ENCODE data around the gene DGCR2.
"Not testable (repeated sequence)": the region's sequence is repeated elsewhere in the genome, so short reads cannot be mapped to it uniquely, and the experiment has no call there.

Gene DGCR2

GRCh38 chr22:19060356-19061009 is 61.7 kb downstream of the DGCR2 start:
- no peak for DNase-seq (ENCODE audit: low read depth)

DNA sequence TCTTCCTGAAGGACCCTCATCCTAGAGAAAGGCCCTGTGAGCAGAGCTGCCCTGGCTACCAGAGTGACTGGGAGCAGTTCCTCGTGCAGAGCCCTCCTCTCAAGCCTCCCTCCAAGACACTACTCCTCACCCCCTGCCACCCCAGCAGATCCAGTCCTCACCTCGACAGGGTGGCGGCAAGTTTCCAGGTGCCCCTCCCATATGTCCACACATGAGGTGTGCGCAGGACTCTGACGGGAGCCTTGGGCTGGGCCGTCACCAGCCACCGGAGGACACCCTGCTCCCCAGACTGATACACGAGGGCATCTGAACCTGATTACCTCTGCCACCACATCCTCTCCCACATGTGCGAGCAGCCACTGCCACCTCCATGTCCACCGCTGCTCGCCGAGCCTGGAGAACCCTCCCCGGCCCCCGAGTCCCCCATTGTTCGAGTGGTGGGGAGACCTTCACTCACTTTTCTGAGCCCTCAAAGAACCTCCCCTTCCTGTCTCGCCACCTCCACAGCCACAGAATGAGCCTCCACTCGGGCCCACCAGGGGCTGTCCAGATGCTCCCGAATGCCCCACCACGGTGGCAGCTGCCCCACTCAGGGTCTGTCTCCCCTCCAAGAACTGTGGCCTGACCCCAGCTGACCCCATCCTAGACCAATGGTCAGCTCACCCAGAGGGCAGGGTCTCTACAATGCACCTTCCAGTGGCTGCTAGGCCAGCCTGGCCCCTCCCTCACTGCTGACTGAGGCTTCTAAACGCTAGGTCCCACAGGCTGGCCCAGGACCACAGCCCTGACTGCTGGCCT is 62.5 kb downstream of the DGCR2 start:
- no peak for DNase-seq (ENCODE audit: low read depth)

DNA sequence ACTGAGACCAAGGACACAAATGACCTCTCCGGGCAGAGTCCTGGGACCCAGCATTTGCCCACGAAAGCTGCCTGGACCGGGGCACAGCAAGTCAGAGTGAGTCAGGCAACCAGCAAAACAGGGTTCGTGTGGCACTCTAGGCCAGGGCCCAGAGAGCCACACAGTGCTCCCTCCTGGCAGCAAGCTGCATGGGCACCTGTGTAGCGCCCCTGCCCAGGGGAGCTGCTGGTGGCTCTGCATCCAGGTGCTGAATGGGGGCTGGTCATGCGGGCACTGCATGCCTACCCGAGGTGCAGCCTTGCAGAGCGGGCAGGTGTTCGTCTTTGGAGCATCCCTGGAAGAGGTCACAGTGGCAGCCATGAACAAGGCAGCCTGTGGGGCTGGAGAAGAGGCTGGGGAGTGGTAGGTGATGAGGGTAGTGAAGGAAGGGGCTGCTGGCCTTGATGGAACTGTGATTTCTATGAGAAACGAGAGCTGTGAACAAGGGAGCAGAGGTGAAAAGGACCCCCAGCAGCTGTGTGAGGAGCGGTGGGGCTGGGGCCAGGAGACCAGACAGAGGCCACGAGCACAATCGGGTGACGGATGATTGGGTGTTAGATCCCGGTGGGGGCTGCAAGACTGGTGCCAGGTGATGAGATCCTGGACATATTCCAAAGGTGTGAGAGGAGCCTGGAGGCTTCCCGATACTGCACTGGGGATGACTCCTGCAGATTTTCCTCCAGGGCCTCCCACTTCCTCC is 63.3 kb downstream of the DGCR2 start:
- no peak for DNase-seq (ENCODE audit: low read depth)

DNA sequence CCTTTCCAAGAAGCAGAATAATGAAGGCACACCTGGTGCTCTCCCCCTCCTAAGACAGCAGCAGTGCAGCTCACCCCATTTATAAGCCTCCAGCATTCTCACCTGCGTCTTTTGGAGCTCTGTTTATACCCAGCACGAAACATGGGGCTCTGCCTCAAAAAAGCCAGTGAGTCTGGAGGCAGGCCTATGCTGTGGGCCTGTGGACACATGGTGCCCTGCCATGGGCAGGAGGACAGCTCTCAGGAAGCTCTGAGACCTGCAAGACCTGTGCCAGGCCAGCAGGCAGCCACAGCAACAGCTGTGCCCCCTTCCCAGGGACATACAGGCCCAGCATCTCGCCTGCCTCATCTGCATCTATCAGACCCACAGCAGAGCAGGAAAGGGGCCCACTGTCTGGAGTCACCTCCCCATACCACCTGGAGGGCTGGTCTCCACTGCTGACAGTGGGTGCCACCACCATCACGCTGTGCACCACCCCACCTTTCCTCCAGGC is 64.2 kb downstream of the DGCR2 start:
- DNase-seq (ENCODE audit: low read depth), result no peak

DNA sequence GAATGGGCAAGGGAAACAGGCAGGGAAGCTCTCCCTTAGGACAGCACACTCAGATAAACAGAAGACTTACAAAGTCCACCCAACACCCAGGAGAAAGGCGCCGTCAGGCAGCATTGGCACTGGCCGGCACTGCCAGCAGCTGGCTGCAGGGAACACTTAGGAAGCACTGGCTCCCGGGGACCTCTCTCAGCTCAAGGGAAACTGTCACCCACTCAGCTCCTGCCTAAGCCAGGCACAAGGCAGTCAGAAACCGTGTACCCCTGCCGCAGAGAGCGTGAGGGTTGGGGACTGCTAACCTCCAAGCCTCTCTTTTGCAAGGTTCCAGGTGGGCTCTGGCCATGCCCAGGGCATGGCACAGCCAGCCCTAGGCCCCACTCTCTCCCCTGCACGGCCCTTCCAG is 64.7 kb downstream of the DGCR2 start:
- no peak for DNase-seq (ENCODE audit: low read depth)

GRCh38 chr22:19056951-19057401 is 65.2 kb downstream of the DGCR2 start:
- DNase-seq (ENCODE audit: low read depth), result no peak

GRCh38 chr22:19055801-19056200 is 66.4 kb downstream of the DGCR2 start:
- DNase-seq (ENCODE audit: low read depth), result no peak

DNA sequence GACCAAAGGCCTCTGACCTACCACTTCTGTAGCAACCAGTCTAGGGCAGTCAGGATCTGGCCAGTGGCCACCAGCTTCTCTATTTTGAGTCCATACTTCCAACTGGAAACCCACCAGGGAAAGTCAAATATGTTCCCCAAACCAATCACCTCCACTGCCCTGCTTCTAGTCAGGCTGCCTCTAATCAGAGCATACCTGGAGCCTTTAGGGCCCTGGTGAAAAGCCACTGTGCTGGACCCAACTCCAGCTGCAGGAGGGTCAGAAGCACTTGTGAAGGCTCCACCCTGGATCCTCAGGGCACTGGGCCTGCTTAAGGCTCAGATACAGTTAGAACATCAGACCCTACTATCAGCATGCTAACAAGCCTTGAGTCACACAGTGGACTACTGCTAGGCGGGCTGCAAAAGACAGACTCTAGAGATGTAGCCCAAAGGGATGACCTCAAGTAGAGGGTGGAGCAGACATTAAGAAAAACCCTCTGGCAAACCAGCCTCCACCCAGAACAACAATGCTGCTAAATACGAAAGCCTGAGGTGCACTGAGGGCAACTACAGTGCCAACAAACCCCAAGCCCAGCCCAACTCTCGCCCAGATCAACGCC is 69.2 kb downstream of the DGCR2 start:
- no peak for DNase-seq (ENCODE audit: low read depth)

- no peak for DNase-seq (ENCODE audit: low read depth)
Observed at GRCh38 chr22:19051381-19052072, 70.7 kb downstream of the DGCR2 start.

DNA sequence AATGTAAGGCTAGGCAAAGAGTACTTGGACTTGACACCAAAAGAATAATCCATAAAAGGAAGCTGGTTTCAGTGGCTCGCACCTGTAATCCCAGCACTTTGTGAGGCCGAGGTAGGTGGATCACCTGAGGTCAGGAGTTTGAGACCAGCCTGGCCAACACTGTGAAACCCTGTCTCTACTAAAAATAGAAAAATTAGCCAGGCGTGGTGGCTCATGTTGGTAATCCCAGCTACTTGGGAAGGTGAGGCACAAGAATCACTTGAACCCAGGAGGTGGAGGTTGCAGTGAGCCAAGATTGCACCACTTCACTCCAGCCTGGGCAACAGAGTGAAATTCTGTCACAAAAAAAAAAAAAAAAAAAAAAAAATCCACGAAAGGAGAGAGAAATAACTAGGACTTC is 71.4 kb downstream of the DGCR2 start:
- not testable (repeated sequence) for DNase-seq (ENCODE audit: low read depth)

DNA sequence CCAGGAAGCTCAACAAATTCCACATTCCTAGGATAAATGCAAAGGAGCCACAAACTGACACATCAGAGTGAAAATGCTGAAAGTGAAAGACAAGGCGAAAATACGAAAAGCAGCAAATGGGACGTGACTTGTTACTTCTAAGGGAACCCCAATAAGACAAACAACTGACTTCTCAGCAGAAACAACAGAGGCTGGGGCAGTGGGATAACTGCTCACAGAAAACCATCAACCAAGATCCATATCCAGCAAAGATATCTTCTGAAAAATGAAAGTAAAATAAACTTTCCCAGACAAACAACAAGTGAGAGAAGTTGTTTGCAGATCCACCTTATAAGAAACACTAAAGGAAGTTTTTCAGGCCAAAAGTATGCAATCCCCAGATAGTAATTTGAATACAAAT is 72.1 kb downstream of the DGCR2 start:
- no peak for DNase-seq (ENCODE audit: low read depth)

GRCh38 chr22:19048531-19048930 is 73.7 kb downstream of the DGCR2 start:
- DNase-seq (ENCODE audit: low read depth), result no peak

DNA sequence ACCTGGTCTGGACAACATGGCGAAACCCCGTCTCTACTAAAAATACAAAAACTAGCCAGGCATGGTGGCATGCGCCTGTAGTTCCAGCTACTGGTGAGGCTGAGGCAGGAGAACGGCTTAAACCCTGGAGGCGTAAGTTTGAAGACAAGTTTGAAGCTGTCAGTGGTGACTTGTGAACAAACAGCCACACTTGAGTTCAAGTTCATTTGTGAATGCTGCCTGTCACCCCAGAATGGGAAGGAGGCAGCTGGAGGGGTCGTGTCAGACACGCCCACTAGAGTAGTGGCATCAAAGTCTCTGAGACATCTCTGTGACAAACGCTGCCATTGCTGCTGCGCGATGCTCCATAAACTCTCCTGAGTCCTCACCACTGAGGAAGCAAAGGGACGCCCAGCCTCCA is 74.2 kb downstream of the DGCR2 start:
- no peak for DNase-seq (ENCODE audit: low read depth)

DNA sequence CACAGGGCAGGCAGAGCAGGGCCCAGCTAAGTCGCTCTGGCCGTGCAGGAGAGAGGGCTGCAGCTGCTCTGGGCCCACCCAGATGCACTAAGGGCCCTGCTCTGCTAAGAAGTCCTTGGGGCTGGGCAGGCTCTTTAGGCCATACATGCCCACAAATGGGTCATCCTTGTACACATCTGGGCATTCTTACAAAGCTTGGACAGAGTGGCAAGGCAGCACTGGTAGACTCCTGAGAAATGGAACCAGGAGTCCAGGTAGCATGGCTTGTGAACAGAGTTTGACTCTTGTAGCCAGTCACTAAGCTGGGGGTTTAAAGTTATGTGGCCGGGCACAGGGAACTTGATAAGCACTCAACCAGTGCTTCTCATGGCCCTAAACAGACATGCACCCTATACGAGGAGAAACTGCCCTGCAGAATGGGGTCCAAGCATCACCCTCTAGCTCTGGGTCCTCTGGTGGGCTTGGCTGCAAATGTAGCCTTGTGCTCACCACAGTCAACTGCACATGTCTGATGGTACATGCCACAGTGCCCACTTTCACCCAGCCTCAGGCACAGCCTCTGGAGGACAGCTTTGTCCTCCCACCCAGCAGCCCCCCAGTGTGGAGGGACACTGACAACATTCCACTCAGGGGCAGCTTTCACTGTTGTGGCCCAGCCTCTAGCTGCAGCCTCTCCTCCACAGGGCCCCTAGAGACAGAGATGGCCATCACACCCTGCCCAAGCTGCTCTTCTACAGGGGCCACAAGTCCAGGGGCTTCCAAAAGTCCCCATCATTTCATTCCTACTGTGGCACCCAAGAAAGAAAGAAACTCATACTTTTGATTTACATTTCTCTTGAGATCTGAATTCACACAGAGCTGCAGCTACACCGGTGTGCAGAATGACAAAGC is 75.2 kb downstream of the DGCR2 start:
- DNase-seq (ENCODE audit: low read depth), result no peak

DNA sequence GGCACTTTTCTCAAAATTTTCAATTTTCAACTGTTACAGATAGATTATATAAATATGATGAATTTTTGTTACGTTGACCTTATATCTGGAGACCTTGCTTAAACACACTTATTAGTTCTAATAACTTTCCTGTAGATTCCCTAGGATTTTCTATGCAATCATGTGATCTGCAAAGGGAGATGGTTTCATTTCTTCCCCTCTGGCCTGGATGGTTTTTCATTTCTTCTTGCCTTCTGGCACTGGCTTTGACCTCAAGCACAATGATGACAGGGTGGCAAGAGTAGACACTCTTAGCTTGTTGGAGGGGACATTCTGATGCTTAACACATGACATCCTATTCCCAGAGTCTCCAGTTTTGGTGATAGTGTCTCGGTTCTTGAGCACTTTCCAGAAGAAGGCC is 75.9 kb downstream of the DGCR2 start:
- no peak for DNase-seq (ENCODE audit: low read depth)

DNA sequence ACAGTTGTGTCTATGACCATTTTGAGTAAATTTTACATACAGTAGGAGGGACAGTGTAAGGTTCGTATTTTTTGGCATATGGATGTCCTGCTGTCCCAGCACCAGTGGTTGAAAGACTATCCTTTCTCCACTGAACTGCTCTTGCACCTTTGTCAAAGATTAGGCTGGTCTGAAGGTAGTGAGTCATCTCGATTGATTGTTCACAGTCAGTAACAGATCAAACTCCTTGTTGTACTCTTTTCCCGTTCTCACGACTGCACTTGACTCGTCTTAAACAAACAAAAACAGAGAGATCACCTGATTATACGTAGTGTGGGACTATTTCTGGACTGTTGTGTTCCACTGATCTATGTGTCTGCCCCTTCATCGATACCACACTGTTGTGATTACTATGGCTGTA is 77.1 kb downstream of the DGCR2 start:
- no peak for DNase-seq (ENCODE audit: low read depth)

DNA sequence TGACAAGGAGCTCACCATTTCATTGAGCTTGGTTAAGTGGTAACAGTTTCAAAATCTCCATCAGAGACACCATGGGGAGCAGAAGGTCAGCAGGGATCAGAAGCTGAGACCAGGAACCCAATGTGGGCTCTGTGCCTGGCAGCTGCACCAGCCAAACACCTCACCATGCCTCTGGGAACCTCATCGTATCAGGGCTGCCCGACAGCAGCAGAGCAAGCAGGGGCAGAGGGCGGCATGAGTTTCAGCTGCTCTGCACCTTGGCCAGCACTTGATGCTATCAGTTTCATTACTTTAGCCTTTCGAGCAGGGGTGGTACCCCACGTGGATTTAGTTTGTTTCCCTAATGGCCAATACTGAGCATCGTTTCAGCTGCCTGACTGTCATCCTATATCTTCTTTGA is 77.8 kb downstream of the DGCR2 start:
- DNase-seq (ENCODE audit: low read depth), result no peak

- DNase-seq (ENCODE audit: low read depth), result no peak
Observed at GRCh38 chr22:19043121-19044085, 78.8 kb downstream of the DGCR2 start.

DNA sequence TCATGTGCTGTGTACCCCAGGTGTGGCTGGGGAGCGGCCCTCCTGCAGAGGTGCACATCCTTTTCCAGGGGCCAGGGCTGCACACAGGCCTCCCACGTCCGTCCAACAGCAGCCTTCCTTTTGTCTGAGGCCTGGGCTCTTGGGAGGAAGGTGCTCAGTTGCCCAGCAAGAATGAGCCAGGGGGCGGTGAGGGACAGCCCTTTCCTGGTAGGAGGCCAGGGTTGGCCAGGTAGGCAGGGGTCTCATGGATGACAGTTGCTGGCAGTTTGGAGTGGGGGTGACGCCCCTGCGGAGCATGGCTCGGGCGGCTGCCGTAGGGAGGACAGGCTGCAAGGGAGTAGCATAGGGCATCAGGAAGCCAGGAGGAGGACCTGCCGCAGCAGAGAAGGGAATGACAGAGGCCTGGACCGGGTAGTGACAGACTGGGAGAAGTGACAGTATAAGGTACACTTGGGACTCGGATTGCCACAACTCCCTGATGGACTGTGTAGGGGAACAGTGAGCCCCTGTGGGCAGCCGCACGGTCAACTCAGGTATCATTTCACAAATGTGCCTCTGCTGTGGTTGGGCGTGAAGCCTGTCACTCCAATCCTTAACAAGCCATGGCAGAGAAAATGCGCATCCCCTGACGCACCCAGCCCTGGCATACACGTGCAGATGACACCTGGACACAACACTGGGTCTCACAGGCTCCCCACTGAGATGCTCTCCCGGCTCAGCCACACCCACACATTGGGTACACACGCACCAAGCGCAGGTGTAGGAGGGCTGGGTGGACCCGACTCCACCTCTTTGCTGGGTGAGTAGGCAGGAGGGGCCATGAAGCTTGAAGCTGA is 79.7 kb downstream of the DGCR2 start:
- DNase-seq (ENCODE audit: low read depth), result no peak

All from stimulated activated CD8-positive, alpha-beta memory T cell treated with anti-CD3 and anti-CD28 coated beads, Interleukin-12 subunit alpha, Interleukin-12 subunit beta, amount 100 ng/mL, for 4 hours (primary cell).